ENCODE measurements around the gene DBNL. TPM values are rescaled to one million over a fixed set of nuclear protein-coding genes. Genes with fewer than 3 reads are reported as not detected.

Gene DBNL
- total RNA-seq, 4 donors from 2014 or later: 108 to 165 (median 138) TPM

- Histone ChIP-seq H3K27me3 (no peaks in the 10 kb centered on the region), H3K36me3 (no peaks in the 10 kb centered on the region)
Observed at GRCh38 chr7:44107116-44107960, 62.8 kb downstream of the DBNL start.

GRCh38 chr7:44107961-44108767, 63.7 kb downstream of the DBNL start:
- no peak overlapping the region for H3K4me3 ChIP-seq (replicated peaks in 1 of 3)
- intact Hi-C loops (cut with DNase I): no loop called here
- no peaks in the 10 kb centered on the region for H3K9me3 ChIP-seq
- H3K4me1 ChIP-seq: peaks cover 0 to 10% of the 10 kb centered on the region in 2 donors
- H3K27me3 ChIP-seq: no peaks in the 10 kb centered on the region
- no peak overlapping the region for H3K27ac ChIP-seq
- H3K36me3 ChIP-seq: no peaks in the 10 kb centered on the region
- 89 to 94% methylated on average over 11 to 20 of the region's 21 CpGs for WGBS, 2 donors
- TF ChIP-seq POLR2A (IDR thresholded peaks at IDR 0.05): no peak
- no peak for TF ChIP-seq CTCF (IDR thresholded peaks at IDR 0.05)
- DNase-seq: no peak

More at GRCh38 chr7:44107116-44107960, 62.8 kb downstream of the DBNL start:
- intact Hi-C loops (cut with DNase I): no loop called here
- no peak for DNase-seq
- Histone ChIP-seq H3K9me3 (no peaks in the 10 kb centered on the region), H3K27ac (peak overlapping the region in 1 of 3 donors; percentile 41), H3K4me3 (replicated peaks in 1 of 3) (no peak overlapping the region), H3K4me1 (peaks cover 0 to 14% of the 10 kb centered on the region in 2 donors)
- 91 to 100% methylated on average over 3 to 12 of the region's 18 CpGs for WGBS, 2 donors
- TF ChIP-seq CTCF (IDR thresholded peaks at IDR 0.05) (no peak), POLR2A (IDR thresholded peaks at IDR 0.05) (no peak)

GRCh38 chr7:44108768-44109750, 64.6 kb downstream of the DBNL start:
- H3K4me1 ChIP-seq: peaks cover 0 to 10% of the 10 kb centered on the region in 2 donors
- H3K36me3 ChIP-seq: no peaks in the 10 kb centered on the region
- intact Hi-C loops (cut with DNase I): no loop called here
- WGBS, 2 donors: 85% methylated on average over 14 to 19 of the region's 21 CpGs
- no peak for TF ChIP-seq CTCF (IDR thresholded peaks at IDR 0.05)
- TF ChIP-seq POLR2A (IDR thresholded peaks at IDR 0.05): no peak
- H3K4me3 ChIP-seq (replicated peaks in 1 of 3): no peak overlapping the region
- H3K27ac ChIP-seq: no peak overlapping the region
- no peaks in the 10 kb centered on the region for H3K9me3 ChIP-seq
- DNase-seq: no peak
- H3K27me3 ChIP-seq: no peaks in the 10 kb centered on the region

- peaks cover 0 to 5% of the 10 kb centered on the region in 2 donors for H3K4me1 ChIP-seq
- no peak for TF ChIP-seq POLR2A (IDR thresholded peaks at IDR 0.05)
- TF ChIP-seq CTCF (IDR thresholded peaks at IDR 0.05): no peak
- 94 to 95% methylated on average over 11 to 16 of the region's 18 CpGs for WGBS, 2 donors
- intact Hi-C loops (cut with DNase I): no loop called here
- DNase-seq: no peak
- no peak overlapping the region for H3K4me3 ChIP-seq (replicated peaks in 1 of 3)
- no peaks in the 10 kb centered on the region for H3K27me3 ChIP-seq
- H3K36me3 ChIP-seq: peaks cover 0 to 7% of the 10 kb centered on the region in 2 donors
- H3K27ac ChIP-seq: no peak overlapping the region
- no peaks in the 10 kb centered on the region for H3K9me3 ChIP-seq
Observed at GRCh38 chr7:44109991-44110390, 65.5 kb downstream of the DBNL start.
